ENCODE data around the gene STS.

DNA sequence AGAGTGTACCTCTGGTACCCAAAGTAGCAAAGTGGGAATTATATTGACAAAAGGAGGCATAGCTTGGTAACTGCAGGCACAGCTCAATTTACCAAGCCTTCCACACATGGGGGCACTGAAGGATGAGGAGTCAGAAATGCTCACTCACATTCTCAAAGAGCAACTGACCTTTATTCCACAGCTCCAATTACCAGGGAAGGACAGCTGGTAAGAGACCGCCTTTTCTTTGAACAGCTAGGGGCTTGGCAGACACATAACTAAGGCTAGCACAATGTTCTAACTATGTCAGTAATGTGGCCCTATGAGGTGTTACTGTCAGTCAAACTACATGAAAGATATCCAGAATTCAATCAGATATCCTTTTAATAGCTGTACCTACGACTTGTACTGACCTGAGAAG lies 20.5 kb upstream of the STS start:
- no peak for TF ChIP-seq EZH2 (IDR thresholded peaks at IDR 0.05)
- TF ChIP-seq, protein P1, sequence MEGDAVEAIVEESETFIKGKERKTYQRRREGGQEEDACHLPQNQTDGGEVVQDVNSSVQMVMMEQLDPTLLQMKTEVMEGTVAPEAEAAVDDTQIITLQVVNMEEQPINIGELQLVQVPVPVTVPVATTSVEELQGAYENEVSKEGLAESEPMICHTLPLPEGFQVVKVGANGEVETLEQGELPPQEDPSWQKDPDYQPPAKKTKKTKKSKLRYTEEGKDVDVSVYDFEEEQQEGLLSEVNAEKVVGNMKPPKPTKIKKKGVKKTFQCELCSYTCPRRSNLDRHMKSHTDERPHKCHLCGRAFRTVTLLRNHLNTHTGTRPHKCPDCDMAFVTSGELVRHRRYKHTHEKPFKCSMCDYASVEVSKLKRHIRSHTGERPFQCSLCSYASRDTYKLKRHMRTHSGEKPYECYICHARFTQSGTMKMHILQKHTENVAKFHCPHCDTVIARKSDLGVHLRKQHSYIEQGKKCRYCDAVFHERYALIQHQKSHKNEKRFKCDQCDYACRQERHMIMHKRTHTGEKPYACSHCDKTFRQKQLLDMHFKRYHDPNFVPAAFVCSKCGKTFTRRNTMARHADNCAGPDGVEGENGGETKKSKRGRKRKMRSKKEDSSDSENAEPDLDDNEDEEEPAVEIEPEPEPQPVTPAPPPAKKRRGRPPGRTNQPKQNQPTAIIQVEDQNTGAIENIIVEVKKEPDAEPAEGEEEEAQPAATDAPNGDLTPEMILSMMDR (IDR thresholded peaks at IDR 0.05): no peak
- no peak for TF ChIP-seq EZH2phosphoT487 (IDR thresholded peaks at IDR 0.05)

All from neural progenitor cell (in vitro differentiated cells).